CD14-positive monocyte (primary cell): ENCODE measurements around the gene NDUFAF2. TPM values are rescaled to one million over a fixed set of nuclear protein-coding genes. Genes with fewer than 3 reads are reported as not detected.

Source experiments
- DNase-seq, 3 donors: peaks; one replicate each; pipeline ENCODE4 v3.0.0-alpha.2; 2011 to 2022
- H2AFZ ChIP-seq: 2 replicates; pipeline ENCODE4 v1.6.0; 2012; ENCODE audit warnings: mild to moderate bottlenecking, low read depth, low read length, inconsistent platforms; ENCODE audit not compliant: insufficient read depth, poor library complexity, severe bottlenecking
- H3K27ac ChIP-seq, 2 donors: 1 replicate in 1 of 2; 2 replicates in 1 of 2; pipeline ENCODE4 v1.5.1; 2012 to 2013; ENCODE audit warnings: low read length in 2 of 2, control low read depth in 1 of 2, inconsistent platforms in 1 of 2, low read depth in 1 of 2, mild to moderate bottlenecking in 1 of 2
- H3K27me3 ChIP-seq, 2 donors: one replicate each; pipeline versions ENCODE4 v1.6.0 to v1.6.1; 2011 to 2013; ENCODE audit warnings: low read length in 2 of 2; ENCODE audit not compliant: control insufficient read depth in 2 of 2, insufficient read depth in 2 of 2
- H3K36me3 ChIP-seq, 2 donors: replicated peaks in 1 of 2; 1 replicate in 1 of 2; 2 replicates in 1 of 2; pipeline versions ENCODE4 v1.5.1 to v1.6.1; 2012 to 2013; ENCODE audit warnings: low read length in 2 of 2, control low read depth in 1 of 2, inconsistent platforms in 1 of 2, mild to moderate bottlenecking in 1 of 2; ENCODE audit not compliant: insufficient read depth in 2 of 2, control insufficient read depth in 1 of 2
- H3K4me1 ChIP-seq, 2 donors: 1 replicate in 1 of 2; 2 replicates in 1 of 2; pipeline versions ENCODE4 v1.5.1 to v1.6.1; 2012 to 2013; ENCODE audit warnings: low read length in 2 of 2, control low read depth in 1 of 2, inconsistent platforms in 1 of 2, mild to moderate bottlenecking in 1 of 2, moderate library complexity in 1 of 2; ENCODE audit not compliant: insufficient read depth in 2 of 2, control insufficient read depth in 1 of 2
- H3K4me2 ChIP-seq: replicated peaks from 2 replicates; pipeline ENCODE3; 2012; ENCODE audit warnings: low read length, moderate library complexity, mild to moderate bottlenecking; ENCODE audit not compliant: poor library complexity, severe bottlenecking; ENCODE audit errors: extremely low read depth
- H3K4me3 ChIP-seq, 3 experiments: fragments of 200-600 bp in 1 of 3; sonication (generic) in 1 of 3; replicated peaks in 1 of 3; 1 replicate in 2 of 3; 2 replicates in 1 of 3; pipeline ENCODE4 v1.5.1; 2011 to 2013; ENCODE audit warnings: low read length in 3 of 3, mild to moderate bottlenecking in 3 of 3, control low read depth in 2 of 3, low read depth in 2 of 3, inconsistent platforms in 1 of 3, moderate library complexity in 1 of 3
- H3K79me2 ChIP-seq: 2 replicates; pipeline ENCODE4 v1.6.0; 2012; ENCODE audit warnings: mild to moderate bottlenecking, control low read depth, inconsistent platforms, low read length, moderate library complexity; ENCODE audit not compliant: insufficient read depth
- H3K9ac ChIP-seq: 2 replicates; pipeline ENCODE4 v1.6.0; 2017; ENCODE audit warnings: low read length, mild to moderate bottlenecking; ENCODE audit not compliant: insufficient read depth, poor library complexity, severe bottlenecking
- H3K9me3 ChIP-seq, 2 donors: replicated peaks in 1 of 2; 1 replicate in 1 of 2; 2 replicates in 1 of 2; pipeline versions ENCODE4 v1.5.1 to v1.6.1; 2012 to 2013; ENCODE audit warnings: low read length in 2 of 2, control low read depth in 1 of 2; ENCODE audit not compliant: control insufficient read depth in 1 of 2, insufficient read depth in 1 of 2
- H4K20me1 ChIP-seq: 2 replicates; pipeline ENCODE4 v1.6.0; 2012; ENCODE audit warnings: mild to moderate bottlenecking, low read length, control low read depth, moderate library complexity; ENCODE audit not compliant: insufficient read depth
- H3K27ac Mint-ChIP-seq, 7 donors: one replicate each; pipeline ENCODE4 v1.8.0; 2020; ENCODE audit warnings: mild to moderate bottlenecking in 7 of 7, mixed read lengths in 7 of 7, moderate library complexity in 6 of 7, inconsistent platforms in 2 of 7
- H3K27me3 Mint-ChIP-seq, 3 donors: one replicate each; pipeline ENCODE4 v1.8.0; 2021 to 2022; ENCODE audit warnings: low read depth in 3 of 3, mild to moderate bottlenecking in 3 of 3, mixed read lengths in 3 of 3, moderate library complexity in 3 of 3, inconsistent platforms in 1 of 3
- H3K36me3 Mint-ChIP-seq, 2 donors: one replicate each; pipeline ENCODE4 v1.8.0; 2020; ENCODE audit warnings: mixed read lengths in 2 of 2, inconsistent platforms in 1 of 2, mild to moderate bottlenecking in 1 of 2
- H3K4me1 Mint-ChIP-seq: one replicate; pipeline ENCODE4 v1.8.0; 2020; ENCODE audit warnings: mild to moderate bottlenecking, mixed read lengths
- H3K4me3 Mint-ChIP-seq, 2 donors: one replicate each; pipeline ENCODE4 v1.8.0; 2020; ENCODE audit warnings: mild to moderate bottlenecking in 2 of 2, mixed read lengths in 2 of 2, moderate library complexity in 1 of 2
- H3K9me3 Mint-ChIP-seq, 7 donors: one replicate each; pipeline ENCODE4 v1.8.0; 2020 to 2022; ENCODE audit warnings: mixed read lengths in 7 of 7, mild to moderate bottlenecking in 6 of 7, moderate library complexity in 6 of 7, inconsistent platforms in 2 of 7
- WGBS: methylation state at CpG from one replicate; pipeline ENCODE4 v1.1.5; 2013; ENCODE audit warnings: missing lambda C conversion rate; ENCODE audit not compliant: insufficient coverage; 5-methylcytosine and 5-hydroxymethylcytosine counted together
- intact Hi-C, 2 donors: fragments of 100-400 bp; cut with micrococcal nuclease; formaldehyde crosslinking; loops; one replicate each; pipeline versions ENCODE4 v1.15.0 to v1.15.1; 2023
- polyA minus RNA-seq: library from RNA; depleted of rRNA, polyadenylated mRNA; stranded (reverse); fragments of >200 nt; gene quantifications from 2 replicates; pipeline ENCODE4 v1.2.3, GENCODE V29; 2012
- polyA plus RNA-seq, 3 donors: library from polyadenylated mRNA; depleted of rRNA in 1 of 3; unstranded in 2 of 3; stranded (reverse) in 1 of 3; fragments of 300-500 nt in 2 of 3; fragments of >200 nt in 1 of 3; fragmentation: Illumina TruSeq in 2 of 3; gene quantifications; 1 replicate in 2 of 3; 2 replicates in 1 of 3; pipeline ENCODE4 v1.2.3, GENCODE V29; 2012 to 2021
- total RNA-seq, 12 experiments: library from RNA in 1 of 12; stranded (reverse) in 1 of 12; fragments of 120-200 nt in 1 of 12; gene quantifications; one replicate each; pipeline ENCODE4 v1.2.4 and lab custom pipeline; 2013 to 2026; ENCODE audit warnings: mixed read lengths in 6 of 12, inconsistent platforms in 1 of 12
- TF ChIP-seq, protein P1 (sequence below): fragments of 200-600 bp; IDR thresholded peaks from one replicate; pipeline ENCODE4 v1.8.0; 2022; ENCODE audit warnings: antibody characterized with exemption, mild to moderate bottlenecking

The NDUFAF2 gene, protein sequence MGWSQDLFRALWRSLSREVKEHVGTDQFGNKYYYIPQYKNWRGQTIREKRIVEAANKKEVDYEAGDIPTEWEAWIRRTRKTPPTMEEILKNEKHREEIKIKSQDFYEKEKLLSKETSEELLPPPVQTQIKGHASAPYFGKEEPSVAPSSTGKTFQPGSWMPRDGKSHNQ
- 15.2 TPM for total RNA-seq (2013)
- polyA plus RNA-seq (10 to 100 TPM in 2 of 3 donors, 1 to 10 TPM in 1; 5.9 to 29.5 (median 25.0) TPM), polyA minus RNA-seq (1.9 and 3.4 TPM in 2 replicates), total RNA-seq (lab: John Stamatoyannopoulos, UW) (3.9 to 14.6 (median 8.1) reads per million in 11 experiments)

DNA sequence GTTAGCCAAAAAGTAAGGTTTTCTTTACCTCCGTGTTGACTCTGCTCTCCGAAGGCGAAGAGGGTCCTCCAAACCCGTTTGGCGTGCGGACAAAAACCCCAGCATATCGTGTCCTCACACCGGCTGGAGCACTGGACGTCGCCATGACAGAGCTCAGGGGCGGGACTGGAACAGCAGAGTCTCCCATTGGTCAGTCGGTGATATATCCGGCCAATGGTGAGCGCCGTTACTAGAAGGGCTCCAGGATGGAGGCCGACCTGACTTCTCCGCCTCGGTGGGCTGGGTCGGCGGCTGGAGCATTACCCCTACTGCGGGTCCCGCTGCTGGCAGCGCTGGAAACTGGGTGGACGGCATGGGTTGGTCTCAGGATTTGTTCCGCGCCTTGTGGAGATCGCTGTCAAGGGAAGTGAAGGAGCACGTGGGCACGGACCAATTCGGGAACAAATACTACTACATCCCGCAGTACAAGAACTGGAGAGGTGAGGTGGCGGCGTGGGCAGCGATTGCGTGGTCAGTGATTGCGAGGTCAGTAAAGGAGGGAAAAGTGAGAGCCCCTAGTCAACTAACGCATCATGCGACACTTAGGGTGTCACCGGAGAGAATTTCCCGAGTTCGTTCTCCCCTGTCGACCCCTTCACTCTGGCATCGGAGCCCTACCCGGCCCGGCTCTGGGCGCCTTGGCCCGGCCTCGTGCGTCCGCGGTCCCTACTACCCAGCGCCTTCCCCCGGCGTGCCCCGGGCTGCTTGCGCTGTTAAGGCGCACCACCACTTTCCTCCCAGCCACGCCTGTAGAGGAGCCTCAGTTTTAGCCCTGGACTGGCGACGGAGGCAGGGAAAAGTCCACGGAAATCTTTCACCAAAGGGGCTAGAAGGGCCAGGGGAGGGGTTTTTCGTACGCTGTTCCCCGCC, at the start of gene NDUFAF2, which contains the start of gene ERCC8:
TSS of gene NDUFAF2 (plus strand) at position 302 of the 909 bp plus-strand sequence. CDS start at position 353, 51 bp downstream.
TSS of gene ERCC8 (minus strand) at position 167 of the 909 bp plus-strand sequence. CDS start at position 105, 62 bp downstream.
- H3K4me3 ChIP-seq = peak within 1 kb of the TSS; percentile 58 to 95 (median 85)
- peak within 1 kb of the TSS; percentile 73 for H3K9ac ChIP-seq
- no peaks in the 10 kb centered on the region for H3K9me3 ChIP-seq
- no peaks in the 10 kb centered on the region for H3K27me3 Mint-ChIP-seq
- H3K27ac Mint-ChIP-seq = peak within 1 kb of the TSS in 1 of 7 donors; percentile 67
- H3K79me2 ChIP-seq = peaks cover 48% of the 10 kb centered on the region
- peak within 1 kb of the TSS; percentile 87 for H3K4me2 ChIP-seq
- H3K27me3 ChIP-seq = no peaks in the 10 kb centered on the region
- intact Hi-C loops = loop anchor here in 1 of 2 donors (5.0 to 10.0 kb wide), 2 partner anchors 243 to 460 kb away; partner anchors contain the start of gene DEPDC1B
- no peak within 1 kb of the TSS for H3K4me3 Mint-ChIP-seq
- peak within 1 kb of the TSS; percentile 67 to 92 for H3K27ac ChIP-seq
- H3K4me1 Mint-ChIP-seq = peaks cover 16% of the 10 kb centered on the region
- H3K36me3 ChIP-seq = peaks cover 0 to 8% of the 10 kb centered on the region in 2 donors
- peaks cover 9 to 11% of the 10 kb centered on the region in 2 donors for H3K36me3 Mint-ChIP-seq
- peak; percentile 80 to 91 (median 89) for DNase-seq
- peaks cover 25 to 26% of the 10 kb centered on the region in 2 donors for H3K4me1 ChIP-seq
- WGBS = 0% methylated on average over 54 of the region's 64 CpGs
- H3K9me3 Mint-ChIP-seq = peaks cover 0 to 1% (median 0%) of the 10 kb centered on the region in 7 donors
- H2AFZ ChIP-seq = peak within 1 kb of the TSS; percentile 82
- H4K20me1 ChIP-seq = no peaks in the 10 kb centered on the region
- TF ChIP-seq, protein P1, sequence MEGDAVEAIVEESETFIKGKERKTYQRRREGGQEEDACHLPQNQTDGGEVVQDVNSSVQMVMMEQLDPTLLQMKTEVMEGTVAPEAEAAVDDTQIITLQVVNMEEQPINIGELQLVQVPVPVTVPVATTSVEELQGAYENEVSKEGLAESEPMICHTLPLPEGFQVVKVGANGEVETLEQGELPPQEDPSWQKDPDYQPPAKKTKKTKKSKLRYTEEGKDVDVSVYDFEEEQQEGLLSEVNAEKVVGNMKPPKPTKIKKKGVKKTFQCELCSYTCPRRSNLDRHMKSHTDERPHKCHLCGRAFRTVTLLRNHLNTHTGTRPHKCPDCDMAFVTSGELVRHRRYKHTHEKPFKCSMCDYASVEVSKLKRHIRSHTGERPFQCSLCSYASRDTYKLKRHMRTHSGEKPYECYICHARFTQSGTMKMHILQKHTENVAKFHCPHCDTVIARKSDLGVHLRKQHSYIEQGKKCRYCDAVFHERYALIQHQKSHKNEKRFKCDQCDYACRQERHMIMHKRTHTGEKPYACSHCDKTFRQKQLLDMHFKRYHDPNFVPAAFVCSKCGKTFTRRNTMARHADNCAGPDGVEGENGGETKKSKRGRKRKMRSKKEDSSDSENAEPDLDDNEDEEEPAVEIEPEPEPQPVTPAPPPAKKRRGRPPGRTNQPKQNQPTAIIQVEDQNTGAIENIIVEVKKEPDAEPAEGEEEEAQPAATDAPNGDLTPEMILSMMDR = no peak

DNA sequence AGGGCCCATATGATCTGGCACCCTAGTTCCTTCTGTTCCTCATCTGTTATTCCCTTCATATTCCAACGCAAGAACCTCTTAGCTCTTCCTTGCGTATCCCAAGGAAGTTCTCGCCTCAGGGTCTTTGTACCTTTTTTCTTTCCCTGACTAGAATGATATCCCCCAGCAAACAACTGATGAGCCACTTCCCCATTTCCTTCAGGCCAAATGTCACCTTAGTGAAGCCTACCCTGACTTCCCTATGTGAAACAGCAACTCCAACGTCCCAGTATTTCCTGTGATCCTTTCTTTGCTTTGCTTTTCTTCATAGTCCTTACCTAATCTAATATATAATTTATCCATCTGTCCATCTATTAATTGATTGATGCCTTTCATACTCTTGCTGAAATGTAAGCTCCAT, 48.0 kb upstream of the NDUFAF2 start:
- H3K4me3 Mint-ChIP-seq = no peak overlapping the region

More for the DNA sequence above, 48.0 kb upstream of the NDUFAF2 start:
- intact Hi-C loops = loop anchor here in 1 of 2 donors (10.0 kb wide), 1 partner anchor 1022 kb away; no protein-coding TSS in a partner anchor
- no peaks in the 10 kb centered on the region for H3K4me1 Mint-ChIP-seq
- Histone ChIP-seq H4K20me1 (no peaks in the 10 kb centered on the region), H3K9me3 (no peaks in the 10 kb centered on the region), H3K79me2 (no peaks in the 10 kb centered on the region), H3K27me3 (no peaks in the 10 kb centered on the region), H3K27ac (no peak overlapping the region), H3K4me1 (no peaks in the 10 kb centered on the region), H3K36me3 (peaks cover 27 to 73% of the 10 kb centered on the region in 2 donors), H2AFZ (no peak overlapping the region), H3K9ac (no peak overlapping the region), H3K4me2 (no peak overlapping the region), H3K4me3 (no peak overlapping the region)
- peaks cover 0 to 9% (median 2%) of the 10 kb centered on the region in 7 donors for H3K9me3 Mint-ChIP-seq
- 73% methylated on average over 4 of the region's 4 CpGs for WGBS
- no peak overlapping the region for H3K27ac Mint-ChIP-seq
- H3K36me3 Mint-ChIP-seq = peaks cover 41 to 57% of the 10 kb centered on the region in 2 donors
- no peak for DNase-seq
- TF ChIP-seq, protein P1 = no peak
- H3K27me3 Mint-ChIP-seq = peaks cover 0 to 2% (median 0%) of the 10 kb centered on the region in 3 donors
